Activated naive CD4-positive, alpha-beta T cell treated with anti-CD3 and anti-CD28 coated beads, Interleukin-2, amount 50 U/mL, for 24 hours (primary cell): ENCODE measurements around the gene MSRB1.

Experiments
- H3K27ac Mint-ChIP-seq: one replicate; pipeline ENCODE4 v1.8.0; 2021; ENCODE audit warnings: mild to moderate bottlenecking, mixed read lengths
- H3K27me3 Mint-ChIP-seq: one replicate; pipeline ENCODE4 v1.8.0; 2021; ENCODE audit warnings: mixed read lengths
- H3K36me3 Mint-ChIP-seq: one replicate; pipeline ENCODE4 v1.8.0; 2021; ENCODE audit warnings: mixed read lengths
- H3K4me1 Mint-ChIP-seq: one replicate; pipeline ENCODE4 v1.8.0; 2021; ENCODE audit warnings: mixed read lengths
- H3K4me3 Mint-ChIP-seq: one replicate; pipeline ENCODE4 v1.8.0; 2021; ENCODE audit warnings: mild to moderate bottlenecking, mixed read lengths
- H3K9me3 Mint-ChIP-seq: one replicate; pipeline ENCODE4 v1.8.0; 2021; ENCODE audit warnings: mixed read lengths

The MSRB1 gene

GRCh38 chr16:1942810-1943726 lies at the start of gene MSRB1:
Gene MSRB1, minus strand, starts transcription at chr16:1943199. Its CDS starts 43 bp downstream, at chr16:1943156.
- H3K36me3 Mint-ChIP-seq, result peaks cover 2% of the 10 kb centered on the region
- peak within 1 kb of the TSS; percentile 38 for H3K27ac Mint-ChIP-seq
- peak within 1 kb of the TSS; percentile 82 for H3K4me3 Mint-ChIP-seq
- H3K27me3 Mint-ChIP-seq, result no peaks in the 10 kb centered on the region
- no peaks in the 10 kb centered on the region for H3K9me3 Mint-ChIP-seq
- H3K4me1 Mint-ChIP-seq, result peaks cover 19% of the 10 kb centered on the region

GRCh38 chr16:1991948-1992703 lies 49.1 kb upstream of the MSRB1 start:
- Mint-ChIP-seq H3K4me3 (peak overlapping the region; percentile 77), H3K4me1 (peaks cover 21% of the 10 kb centered on the region), H3K36me3 (no peaks in the 10 kb centered on the region), H3K27ac (no peak overlapping the region), H3K27me3 (peaks cover 9% of the 10 kb centered on the region), H3K9me3 (no peaks in the 10 kb centered on the region)

GRCh38 chr16:1991588-1991947 lies 48.6 kb upstream of the MSRB1 start:
- Mint-ChIP-seq H3K4me3 (peak overlapping the region; percentile 77), H3K27me3 (peaks cover 9% of the 10 kb centered on the region), H3K9me3 (no peaks in the 10 kb centered on the region), H3K27ac (no peak overlapping the region), H3K36me3 (peaks cover 2% of the 10 kb centered on the region), H3K4me1 (peaks cover 21% of the 10 kb centered on the region)

- peaks cover 9% of the 10 kb centered on the region for H3K27me3 Mint-ChIP-seq
- H3K4me1 Mint-ChIP-seq, result peaks cover 21% of the 10 kb centered on the region
- no peaks in the 10 kb centered on the region for H3K9me3 Mint-ChIP-seq
- peaks cover 3% of the 10 kb centered on the region for H3K36me3 Mint-ChIP-seq
- H3K4me3 Mint-ChIP-seq, result peak overlapping the region; percentile 77
- H3K27ac Mint-ChIP-seq, result peak overlapping the region; percentile 30
Measured at GRCh38 chr16:1991135-1991551, 48.1 kb upstream of the MSRB1 start.

GRCh38 chr16:1990351-1991134 lies 47.5 kb upstream of the MSRB1 start:
- Mint-ChIP-seq H3K9me3 (no peaks in the 10 kb centered on the region), H3K36me3 (peaks cover 3% of the 10 kb centered on the region), H3K4me1 (peaks cover 21% of the 10 kb centered on the region), H3K27me3 (peaks cover 9% of the 10 kb centered on the region), H3K27ac (no peak overlapping the region), H3K4me3 (peak overlapping the region; percentile 77)

- Mint-ChIP-seq H3K27me3 (peaks cover 9% of the 10 kb centered on the region), H3K36me3 (peaks cover 3% of the 10 kb centered on the region), H3K27ac (no peak overlapping the region), H3K4me1 (peaks cover 24% of the 10 kb centered on the region), H3K9me3 (no peaks in the 10 kb centered on the region), H3K4me3 (no peak overlapping the region)
Measured at GRCh38 chr16:1990101-1990350, 47.0 kb upstream of the MSRB1 start.

GRCh38 chr16:1989209-1990100 lies 46.5 kb upstream of the MSRB1 start, which contains the start of gene SYNGR3:
Gene SYNGR3, plus strand, starts transcription at chr16:1989970. Its CDS starts 133 bp downstream, at chr16:1990103.
- no peaks in the 10 kb centered on the region for H3K9me3 Mint-ChIP-seq

GRCh38 chr16:1987198-1987597 lies 44.2 kb upstream of the MSRB1 start:
- H3K27me3 Mint-ChIP-seq, result peaks cover 9% of the 10 kb centered on the region
- no peak overlapping the region for H3K27ac Mint-ChIP-seq
- no peaks in the 10 kb centered on the region for H3K9me3 Mint-ChIP-seq
- no peak overlapping the region for H3K4me3 Mint-ChIP-seq
- H3K36me3 Mint-ChIP-seq, result peaks cover 3% of the 10 kb centered on the region
- peaks cover 31% of the 10 kb centered on the region for H3K4me1 Mint-ChIP-seq

More at GRCh38 chr16:1989209-1990100, 46.5 kb upstream of the MSRB1 start, which contains the start of gene SYNGR3:
- Mint-ChIP-seq H3K36me3 (peaks cover 3% of the 10 kb centered on the region), H3K4me1 (peaks cover 29% of the 10 kb centered on the region), H3K27ac (no peak within 1 kb of the TSS), H3K27me3 (peaks cover 9% of the 10 kb centered on the region), H3K4me3 (peak within 1 kb of the TSS; percentile 77)

- Mint-ChIP-seq H3K9me3 (no peaks in the 10 kb centered on the region), H3K27ac (peak overlapping the region; percentile 30), H3K4me3 (peak overlapping the region; percentile 80), H3K27me3 (peaks cover 11% of the 10 kb centered on the region), H3K36me3 (peaks cover 3% of the 10 kb centered on the region), H3K4me1 (peaks cover 20% of the 10 kb centered on the region)
Measured at GRCh38 chr16:1985466-1986150, 42.6 kb upstream of the MSRB1 start.

GRCh38 chr16:1984347-1985225 lies 41.6 kb upstream of the MSRB1 start:
- Mint-ChIP-seq H3K27me3 (peaks cover 11% of the 10 kb centered on the region), H3K4me1 (peaks cover 20% of the 10 kb centered on the region), H3K9me3 (no peaks in the 10 kb centered on the region)

GRCh38 chr16:1983544-1984346 lies 40.7 kb upstream of the MSRB1 start, which contains the start of gene GFER:
Gene GFER, plus strand, starts transcription at chr16:1984193. Its CDS starts 26 bp downstream, at chr16:1984219.
- H3K4me1 Mint-ChIP-seq, result peaks cover 17% of the 10 kb centered on the region
- H3K27me3 Mint-ChIP-seq, result peaks cover 5% of the 10 kb centered on the region
- H3K4me3 Mint-ChIP-seq, result peak within 1 kb of the TSS; percentile 81
- H3K36me3 Mint-ChIP-seq, result peaks cover 4% of the 10 kb centered on the region
- no peaks in the 10 kb centered on the region for H3K9me3 Mint-ChIP-seq
- peak within 1 kb of the TSS; percentile 55 for H3K27ac Mint-ChIP-seq

More at GRCh38 chr16:1984347-1985225, 41.6 kb upstream of the MSRB1 start:
- H3K4me3 Mint-ChIP-seq, result peak overlapping the region; percentile 80
- peaks cover 3% of the 10 kb centered on the region for H3K36me3 Mint-ChIP-seq
- no peak overlapping the region for H3K27ac Mint-ChIP-seq

GRCh38 chr16:1982991-1983543 lies 40.1 kb upstream of the MSRB1 start:
- H3K4me1 Mint-ChIP-seq, result peaks cover 14% of the 10 kb centered on the region

More at GRCh38 chr16:1982991-1983543, 40.1 kb upstream of the MSRB1 start:
- Mint-ChIP-seq H3K36me3 (peaks cover 4% of the 10 kb centered on the region), H3K4me3 (peak overlapping the region; percentile 81), H3K9me3 (no peaks in the 10 kb centered on the region), H3K27ac (peak overlapping the region; percentile 55), H3K27me3 (peaks cover 2% of the 10 kb centered on the region)
